Caco-2 (cell line): ENCODE results near the gene RHBDF2. TPM values are rescaled to one million over a fixed set of nuclear protein-coding genes. Genes with fewer than 3 reads are reported as not detected.
A peak's percentile ranks its signal among the peaks of the same experiment; 100 is the strongest.

Experiments
- BruUV-seq: library from RNA; stranded (reverse); fragments of 400-500 nt; replicated peaks from 2 replicates; lab custom pipeline; 2021; lab: Mats Ljungman, UMichigan
- CTCF ChIA-PET: fragments of 300-600 bp; sonication (Branson Sonifier 250); formaldehyde crosslinking; loops from one replicate; lab custom pipeline; 2022; ENCODE audit warnings: antibody characterized with exemption; lab: Charles Lee
- POLR2A ChIA-PET: fragments of 300-600 bp; sonication (Branson Sonifier 250); formaldehyde crosslinking; loops from one replicate; lab custom pipeline; 2022; ENCODE audit warnings: antibody characterized with exemption; lab: Charles Lee
- DNase-seq, 2 experiments: peaks; one replicate each; pipeline versions ENCODE4 v3.0.0 to v3.0.0-alpha.2; 2020 to 2022
- H3K27me3 ChIP-seq: replicated peaks from 2 replicates; pipeline ENCODE4 v1.6.0; 2011; ENCODE audit warnings: low read length; ENCODE audit not compliant: control insufficient read depth, insufficient read depth
- H3K36me3 ChIP-seq: 2 replicates; pipeline ENCODE4 v1.5.1; 2011; ENCODE audit warnings: low read length; ENCODE audit not compliant: control insufficient read depth, insufficient read depth
- H3K4me1 ChIP-seq: fragments of 250-450 bp; sonication (Bioruptor Pico); 2 replicates; pipeline ENCODE4 v1.5.1; 2020; ENCODE audit warnings: mild to moderate bottlenecking
- H3K4me3 ChIP-seq: 2 replicates; pipeline ENCODE4 v1.5.1; 2011; ENCODE audit warnings: low read depth, mild to moderate bottlenecking, control low read depth, low read length
- H3K9me3 ChIP-seq: fragments of 250-450 bp; sonication (Bioruptor Pico); 2 replicates; pipeline ENCODE4 v1.5.1; 2020; ENCODE audit warnings: mild to moderate bottlenecking, moderate library complexity
- H3K27ac Mint-ChIP-seq: one replicate; pipeline ENCODE4 v1.8.0; 2022; ENCODE audit warnings: mixed read lengths; ENCODE audit not compliant: unreplicated experiment
- H3K27me3 Mint-ChIP-seq: one replicate; pipeline ENCODE4 v1.8.0; 2022; ENCODE audit warnings: mixed read lengths; ENCODE audit not compliant: insufficient read depth, unreplicated experiment
- H3K36me3 Mint-ChIP-seq: one replicate; pipeline ENCODE4 v1.8.0; 2022; ENCODE audit warnings: mild to moderate bottlenecking, mixed read lengths; ENCODE audit not compliant: insufficient read depth, unreplicated experiment
- H3K4me1 Mint-ChIP-seq: one replicate; pipeline ENCODE4 v1.8.0; 2022; ENCODE audit warnings: low read depth, mixed read lengths; ENCODE audit not compliant: unreplicated experiment
- H3K4me3 Mint-ChIP-seq: one replicate; pipeline ENCODE4 v1.8.0; 2022; ENCODE audit warnings: mild to moderate bottlenecking, moderate library complexity, mixed read lengths; ENCODE audit not compliant: unreplicated experiment
- H3K9me3 Mint-ChIP-seq: one replicate; pipeline ENCODE4 v1.8.0; 2022; ENCODE audit warnings: mixed read lengths; ENCODE audit not compliant: unreplicated experiment
- intact Hi-C: fragments of 100-400 bp; cut with micrococcal nuclease; formaldehyde crosslinking; loops from one replicate; pipeline ENCODE4 v1.10.0; 2022; ENCODE audit not compliant: unreplicated experiment
- total RNA-seq: library from RNA; stranded (reverse); gene quantifications from 2 replicates; pipeline ENCODE4 v1.2.3, GENCODE V29; 2022
- TF ChIP-seq, protein P1 (sequence below), 2 experiments: fragments of 200-600 bp in 1 of 2; IDR thresholded peaks; 1 replicate in 1 of 2; 2 replicates in 1 of 2; pipeline versions ENCODE4 v1.5.1 to v1.8.0; 2011 to 2022; ENCODE audit warnings: antibody characterized with exemption in 1 of 2, control low read depth in 1 of 2, inconsistent platforms in 1 of 2, low read depth in 1 of 2, low read length in 1 of 2, mild to moderate bottlenecking in 1 of 2, moderate library complexity in 1 of 2; ENCODE audit not compliant: insufficient read depth in 1 of 2, severe bottlenecking in 1 of 2, unreplicated experiment in 1 of 2

RHBDF2 gene
- total RNA-seq, 1 experiment from 2014 or later, result 33.8 TPM

DNA sequence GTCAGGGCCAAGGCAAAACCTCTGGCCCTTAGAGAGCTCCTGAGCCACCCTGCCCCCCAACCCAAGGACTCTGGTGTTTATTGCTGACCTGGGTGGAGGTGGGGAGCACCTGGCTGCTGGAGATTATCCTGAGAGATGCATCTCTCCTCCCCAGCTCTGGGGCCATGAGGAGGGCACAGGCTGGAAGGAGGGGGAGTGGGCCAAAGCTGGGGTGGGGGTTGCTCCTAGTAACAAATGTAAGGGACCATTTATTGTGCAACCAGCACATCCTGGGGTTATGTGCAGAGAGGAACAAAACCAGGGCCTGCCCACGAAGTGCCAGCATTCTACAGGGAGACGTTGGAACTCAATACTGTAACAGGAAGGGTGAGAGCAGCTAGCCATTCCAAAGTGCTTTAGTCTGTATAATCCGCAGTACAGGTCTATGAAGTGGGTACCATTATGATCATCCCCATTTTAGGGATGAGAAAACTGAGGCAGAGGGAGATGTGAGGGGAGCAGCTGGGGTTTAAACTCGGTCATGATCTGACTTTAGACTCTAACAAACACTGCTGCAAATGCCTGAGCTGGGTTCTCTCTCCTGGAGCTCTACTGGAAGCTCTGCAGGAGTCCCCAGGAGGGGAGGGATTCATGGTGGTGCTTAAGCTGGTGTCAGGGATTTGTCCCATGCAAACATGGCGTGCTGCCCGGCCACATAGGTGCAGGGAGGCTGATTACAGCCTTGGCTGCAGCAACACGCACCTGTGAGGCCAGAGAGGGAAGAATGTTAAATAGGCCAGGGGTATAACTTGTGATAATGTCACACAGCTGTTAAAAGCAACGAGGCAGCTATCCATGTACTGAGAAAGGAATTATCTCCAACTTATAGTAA is 1.4 kb upstream of the RHBDF2 start:
- Histone ChIP-seq H3K36me3 (no peaks in the 10 kb centered on the region), H3K4me3 (no peak overlapping the region), H3K27me3 (no peaks in the 10 kb centered on the region), H3K9me3 (no peaks in the 10 kb centered on the region), H3K4me1 (peaks cover 43% of the 10 kb centered on the region)
- Mint-ChIP-seq H3K27ac (no peak overlapping the region), H3K4me1 (peaks cover 21% of the 10 kb centered on the region), H3K27me3 (no peaks in the 10 kb centered on the region), H3K4me3 (no peak overlapping the region), H3K36me3 (peaks cover 10% of the 10 kb centered on the region), H3K9me3 (no peaks in the 10 kb centered on the region)
- no TSS peak for BruUV-seq
- TF ChIP-seq, protein P1, sequence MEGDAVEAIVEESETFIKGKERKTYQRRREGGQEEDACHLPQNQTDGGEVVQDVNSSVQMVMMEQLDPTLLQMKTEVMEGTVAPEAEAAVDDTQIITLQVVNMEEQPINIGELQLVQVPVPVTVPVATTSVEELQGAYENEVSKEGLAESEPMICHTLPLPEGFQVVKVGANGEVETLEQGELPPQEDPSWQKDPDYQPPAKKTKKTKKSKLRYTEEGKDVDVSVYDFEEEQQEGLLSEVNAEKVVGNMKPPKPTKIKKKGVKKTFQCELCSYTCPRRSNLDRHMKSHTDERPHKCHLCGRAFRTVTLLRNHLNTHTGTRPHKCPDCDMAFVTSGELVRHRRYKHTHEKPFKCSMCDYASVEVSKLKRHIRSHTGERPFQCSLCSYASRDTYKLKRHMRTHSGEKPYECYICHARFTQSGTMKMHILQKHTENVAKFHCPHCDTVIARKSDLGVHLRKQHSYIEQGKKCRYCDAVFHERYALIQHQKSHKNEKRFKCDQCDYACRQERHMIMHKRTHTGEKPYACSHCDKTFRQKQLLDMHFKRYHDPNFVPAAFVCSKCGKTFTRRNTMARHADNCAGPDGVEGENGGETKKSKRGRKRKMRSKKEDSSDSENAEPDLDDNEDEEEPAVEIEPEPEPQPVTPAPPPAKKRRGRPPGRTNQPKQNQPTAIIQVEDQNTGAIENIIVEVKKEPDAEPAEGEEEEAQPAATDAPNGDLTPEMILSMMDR (IDR thresholded peaks at IDR 0.05; ENCODE audit: insufficient read depth in 1 of 2, low read depth in 1 of 2, low read length in 1 of 2, severe bottlenecking in 1 of 2, unreplicated experiment in 1 of 2), result no peak
- CTCF ChIA-PET, result interaction anchor here (0.6 to 1.7 kb wide), 4 partner anchors 35 to 65 kb away, joined by 3 to 12 read pairs (median 3); partner anchors contain the start of gene AANAT
- intact Hi-C loops, result no loop called here
- no peak for DNase-seq
- POLR2A ChIA-PET, result interaction anchor here (0.6 kb wide), 1 partner anchor 119 kb away, joined by 4 read pairs; no protein-coding TSS in a partner anchor

DNA sequence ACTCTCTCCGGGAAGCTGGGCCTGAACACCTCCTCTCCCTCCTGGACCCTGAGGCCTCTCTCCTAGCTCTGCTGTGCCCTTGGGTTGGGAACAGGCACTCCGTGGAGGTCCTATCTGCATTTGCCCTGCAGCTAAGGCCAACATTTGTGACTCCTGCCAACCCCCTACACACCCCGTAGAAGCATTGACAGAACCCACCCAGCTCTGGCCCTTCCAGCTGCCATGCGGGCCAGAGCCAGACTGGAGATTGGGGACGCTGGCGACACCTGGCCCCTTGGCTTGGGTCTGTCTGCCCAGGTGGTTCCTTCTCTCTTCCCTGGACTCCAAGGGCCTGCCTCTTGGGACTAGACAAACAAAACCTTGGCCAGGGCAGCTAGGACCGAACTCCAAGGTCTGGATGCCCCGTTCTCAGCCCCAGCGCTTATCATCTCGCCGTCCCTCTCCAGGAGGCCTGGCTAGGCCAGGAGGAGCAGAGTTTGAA is 644 bp upstream of the RHBDF2 start:
- CTCF ChIA-PET, result interaction anchor here (0.6 to 1.7 kb wide), 5 partner anchors 35 to 555 kb away, joined by 3 to 12 read pairs (median 3); partner anchors contain the start of gene AANAT
- Histone ChIP-seq H3K9me3 (no peaks in the 10 kb centered on the region), H3K4me3 (peak overlapping the region; percentile 30), H3K4me1 (peaks cover 42% of the 10 kb centered on the region), H3K36me3 (no peaks in the 10 kb centered on the region), H3K27me3 (no peaks in the 10 kb centered on the region)
- H3K4me3 Mint-ChIP-seq, result peak overlapping the region; percentile 87
- intact Hi-C loops, result no loop called here
- POLR2A ChIA-PET, result interaction anchor here (0.6 kb wide), 1 partner anchor 119 kb away, joined by 4 read pairs; no protein-coding TSS in a partner anchor
- TF ChIP-seq, protein P1 (IDR thresholded peaks at IDR 0.05; ENCODE audit: insufficient read depth in 1 of 2, low read depth in 1 of 2, low read length in 1 of 2, severe bottlenecking in 1 of 2, unreplicated experiment in 1 of 2), result no peak
- DNase-seq, result no peak
- H3K36me3 Mint-ChIP-seq, result peaks cover 10% of the 10 kb centered on the region
- BruUV-seq, result no TSS peak
- H3K27me3 Mint-ChIP-seq, result no peaks in the 10 kb centered on the region
- H3K4me1 Mint-ChIP-seq, result peaks cover 21% of the 10 kb centered on the region
- H3K27ac Mint-ChIP-seq, result peak overlapping the region; percentile 91
- H3K9me3 Mint-ChIP-seq, result no peaks in the 10 kb centered on the region

DNA sequence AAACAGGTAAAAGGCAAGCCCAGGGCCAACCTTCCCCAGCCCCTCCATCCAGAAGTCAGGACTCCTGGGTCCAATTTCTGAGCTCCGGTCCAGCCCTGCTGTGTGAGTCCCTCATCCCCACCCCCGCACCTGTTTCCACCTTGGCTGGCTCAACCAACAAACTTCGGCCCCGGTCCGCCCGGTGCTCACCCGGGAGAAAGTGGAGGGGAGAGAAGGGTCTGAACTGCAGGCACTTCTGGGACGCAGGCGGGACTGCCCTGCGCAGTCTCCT is 541 bp downstream of the RHBDF2 start:
- BruUV-seq, result TSS peak; percentile 41
- ChIA-PET CTCF (interaction anchor here (0.8 to 1.2 kb wide), 2 partner anchors 42 to 103 kb away, joined by 3 to 4 read pairs; no protein-coding TSS in a partner anchor), POLR2A (no interaction called here)
- DNase-seq, result no peak
- H3K27ac Mint-ChIP-seq, result peak overlapping the region; percentile 91
- no peaks in the 10 kb centered on the region for H3K9me3 Mint-ChIP-seq
- H3K36me3 Mint-ChIP-seq, result peaks cover 10% of the 10 kb centered on the region
- Histone ChIP-seq H3K4me1 (peaks cover 33% of the 10 kb centered on the region), H3K9me3 (no peaks in the 10 kb centered on the region), H3K36me3 (no peaks in the 10 kb centered on the region), H3K4me3 (peak overlapping the region; percentile 64), H3K27me3 (no peaks in the 10 kb centered on the region)
- TF ChIP-seq, protein P1 (IDR thresholded peaks at IDR 0.05; ENCODE audit: insufficient read depth in 1 of 2, low read depth in 1 of 2, low read length in 1 of 2, severe bottlenecking in 1 of 2, unreplicated experiment in 1 of 2), result no peak
- peak overlapping the region; percentile 87 for H3K4me3 Mint-ChIP-seq
- H3K4me1 Mint-ChIP-seq, result peaks cover 21% of the 10 kb centered on the region
- no peaks in the 10 kb centered on the region for H3K27me3 Mint-ChIP-seq
- intact Hi-C loops, result no loop called here
